HepG2 (cell line): ENCODE data around the gene RGS14.

Experiments used
- AFF4 ChIP-seq: sonication (generic); formaldehyde crosslinking; IDR thresholded peaks from 2 replicates; pipeline ENCODE4 v1.4.0; 2020; ENCODE audit warnings: missing genetic modification reagents
- KDM1A ChIP-seq: IDR thresholded peaks from 2 replicates; pipeline ENCODE4 v1.6.1; 2016; ENCODE audit warnings: missing compliant biosample characterization
- KLF6 ChIP-seq: IDR thresholded peaks from 2 replicates; pipeline ENCODE4 v1.8.0; 2016; ENCODE audit warnings: missing biosample characterization, missing genetic modification reagents
- ZNF768 ChIP-seq: sonication (generic); formaldehyde crosslinking; IDR thresholded peaks from 2 replicates; pipeline ENCODE4 v1.4.0; 2020; ENCODE audit warnings: missing genetic modification reagents

DNA sequence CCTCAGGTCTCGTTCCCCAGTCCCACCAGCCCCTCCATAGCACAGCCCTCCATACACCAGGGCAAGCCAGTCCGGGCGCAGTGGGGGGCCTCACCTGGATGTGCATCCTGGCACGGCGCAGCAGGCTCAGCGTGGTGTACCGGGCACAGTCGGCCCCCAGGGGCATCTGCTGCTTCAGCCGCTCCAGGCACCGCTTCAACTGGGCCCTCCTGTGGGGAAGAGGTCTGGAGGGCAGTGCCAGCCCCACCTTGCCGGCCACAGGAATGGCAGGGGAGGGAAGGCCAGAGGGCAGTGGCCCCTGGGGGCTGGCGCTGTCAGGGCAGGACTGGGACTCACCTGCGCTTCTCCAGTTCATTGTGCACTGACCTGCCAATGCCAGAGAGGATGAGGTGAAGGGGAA lies 47.4 kb upstream of the RGS14 start:
- TF ChIP-seq KDM1A (CRISPR knock-in tag) (no peak), AFF4 (CRISPR knock-in tag) (no peak), ZNF768 (CRISPR knock-in tag) (no peak), KLF6 (no peak)
